ENCODE data around the gene ADPRS. TPM values are rescaled to one million over a fixed set of nuclear protein-coding genes. Genes with fewer than 3 reads are reported as not detected.

The ADPRS gene
- total and polyA plus RNA-seq, 2 donors (not counting 3 experiments of a cell fraction or from before 2014, with no cell fraction given), result 32.9 to 48.1 TPM

DNA sequence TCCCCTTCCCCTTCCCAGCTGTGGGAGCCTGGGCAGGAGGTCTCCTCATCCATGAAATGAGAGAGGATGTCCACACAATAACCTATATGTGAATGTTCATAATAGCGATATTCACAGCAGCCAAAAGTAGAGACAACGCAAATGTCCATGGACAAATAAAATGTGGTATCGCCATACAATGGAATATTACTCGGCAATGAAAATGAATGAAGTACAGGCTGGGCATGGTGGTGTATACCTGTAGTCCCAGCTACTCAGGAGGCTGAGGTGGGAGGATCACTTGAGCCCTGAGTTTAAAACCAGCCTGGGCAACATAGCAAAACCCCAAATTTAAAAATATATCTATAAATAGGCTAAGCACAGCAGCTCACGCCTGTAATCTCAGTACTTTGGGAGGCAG, 12.9 kb downstream of the ADPRS start:
- POLR2A ChIA-PET, result no interaction called here
- Histone ChIP-seq H4K20me1 (replicated peaks; ENCODE audit: control insufficient read depth, extremely low read depth, insufficient read depth, low read length) (no peaks in the 10 kb centered on the region), H3K9ac (replicated peaks; ENCODE audit: extremely low read depth, insufficient read depth, low read length) (no peak overlapping the region), H3K79me2 (ENCODE audit: control insufficient read depth, insufficient read depth, low read length) (no peaks in the 10 kb centered on the region), H3K9me3 (replicated peaks; ENCODE audit: control insufficient read depth, insufficient read depth, low read length) (no peaks in the 10 kb centered on the region), H3K27ac (ENCODE audit: insufficient read depth, low read depth, low read length) (no peak overlapping the region), H3K4me2 (ENCODE audit: insufficient read depth, low read length) (no peak overlapping the region), H3K9me1 (replicated peaks; ENCODE audit: control insufficient read depth, extremely low read depth, insufficient read depth, low read length) (no peaks in the 10 kb centered on the region), H3K36me3 (ENCODE audit: control insufficient read depth in 2 of 2, extremely low read depth in 1 of 2, insufficient read depth in 2 of 2, low read length in 2 of 2) (no peaks in the 10 kb centered on the region), H3K27me3 (ENCODE audit: control insufficient read depth in 2 of 2, insufficient read depth in 2 of 2, low read length in 2 of 2) (no peaks in the 10 kb centered on the region), H3K4me1 (ENCODE audit: control insufficient read depth, extremely low read depth, insufficient read depth, low read length) (no peaks in the 10 kb centered on the region), H3K4me3 (replicated peaks in 1 of 3; ENCODE audit: insufficient read depth in 1 of 3, low read depth in 1 of 3, low read length in 3 of 3) (no peak overlapping the region), H2AFZ (ENCODE audit: low read depth, low read length) (no peak overlapping the region)
- intact Hi-C loops (cut with micrococcal nuclease) (no loop called here), dilution Hi-C loops (cut with MboI; ENCODE audit: extremely low pct_ligation_motif_present, low sequenced_read_pairs) (no loop called here)
- DNase-seq (ENCODE audit: low read depth, low spot score) (no peak), FAIRE-seq (peak; percentile 43)
- CTCF ChIA-PET, result interaction anchor here (4.1 to 13.8 kb wide), 3 partner anchors 33 to 184 kb away, joined by 21 to 233 read pairs (median 42); no protein-coding TSS in a partner anchor
- TF ChIP-seq, protein P1, sequence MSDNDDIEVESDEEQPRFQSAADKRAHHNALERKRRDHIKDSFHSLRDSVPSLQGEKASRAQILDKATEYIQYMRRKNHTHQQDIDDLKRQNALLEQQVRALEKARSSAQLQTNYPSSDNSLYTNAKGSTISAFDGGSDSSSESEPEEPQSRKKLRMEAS (IDR thresholded peaks at IDR 0.05; ENCODE audit: insufficient read depth, insufficient read length), result no peak
- TF ChIP-seq JUN (IDR thresholded peaks at IDR 0.05; ENCODE audit: borderline replicate concordance, insufficient read depth, insufficient read length, low read depth) (no peak), GATA2 (IDR thresholded peaks at IDR 0.05; ENCODE audit: insufficient read depth, insufficient read length, low read depth, low read length) (no peak), POLR2AphosphoS5 (IDR thresholded peaks at IDR 0.05; ENCODE audit: insufficient read depth, low read depth, low read length) (no peak), CTCF (IDR thresholded peaks at IDR 0.05; ENCODE audit: extremely low read depth in 1 of 2, insufficient read depth in 1 of 2, low read depth in 1 of 2, low read length in 2 of 2) (no peak), EZH2 (IDR thresholded peaks at IDR 0.05; ENCODE audit: borderline replicate concordance, low read depth, low read length, severe bottlenecking) (no peak), POLR2A (IDR thresholded peaks at IDR 0.05; ENCODE audit: low read depth, low read length) (no peak), MYC (IDR thresholded peaks at IDR 0.05; ENCODE audit: low read depth, low read length) (no peak), FOS (IDR thresholded peaks at IDR 0.05; ENCODE audit: borderline replicate concordance, insufficient read depth, low read length) (no peak)
- no TSS peak for BruUV-seq (replicated peaks)

Data from endothelial cell of umbilical vein (primary cell).